SW480 (cell line): ENCODE measurements around the gene SCAMP2.

Source experiments
- DNase-seq: peaks from one replicate; pipeline ENCODE4 v3.0.0-alpha.2; 2016; ENCODE audit warnings: low spot score

The SCAMP2 gene

DNA sequence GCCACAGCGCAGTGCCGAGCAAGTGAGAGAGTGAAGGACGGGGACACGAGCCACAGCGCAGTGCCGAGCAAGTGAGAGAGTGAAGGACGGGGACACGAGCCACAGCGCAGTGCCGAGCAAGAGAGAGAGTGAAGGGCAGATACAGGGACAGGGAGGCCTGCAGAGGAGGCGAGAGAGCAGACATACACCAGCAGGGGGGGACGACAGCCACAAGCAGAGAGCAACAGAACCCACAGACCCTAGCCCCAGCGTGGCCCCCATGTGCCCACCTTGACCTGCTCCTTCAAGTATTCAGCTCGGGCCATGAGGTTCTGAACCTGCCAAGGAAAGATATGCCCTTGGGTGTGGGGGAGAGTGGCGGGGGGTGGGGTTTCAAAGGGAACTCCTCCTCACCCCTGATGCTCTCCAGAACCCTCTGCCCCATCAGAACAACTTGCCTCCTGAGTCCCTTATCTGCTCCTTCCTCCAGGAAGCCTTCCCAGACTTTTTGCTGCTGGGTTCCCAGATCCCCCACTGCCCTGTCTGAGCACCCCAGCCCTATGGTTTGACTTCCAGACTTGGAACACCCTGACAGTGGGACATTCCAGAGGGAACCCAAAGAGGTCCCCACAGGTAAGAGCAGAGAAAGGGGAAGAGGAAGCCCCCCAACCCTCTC, 35.6 kb downstream of the SCAMP2 start:
- DNase-seq: no peak

GRCh38 chr15:74836846-74837245, 36.3 kb downstream of the SCAMP2 start:
- DNase-seq: no peak

DNA sequence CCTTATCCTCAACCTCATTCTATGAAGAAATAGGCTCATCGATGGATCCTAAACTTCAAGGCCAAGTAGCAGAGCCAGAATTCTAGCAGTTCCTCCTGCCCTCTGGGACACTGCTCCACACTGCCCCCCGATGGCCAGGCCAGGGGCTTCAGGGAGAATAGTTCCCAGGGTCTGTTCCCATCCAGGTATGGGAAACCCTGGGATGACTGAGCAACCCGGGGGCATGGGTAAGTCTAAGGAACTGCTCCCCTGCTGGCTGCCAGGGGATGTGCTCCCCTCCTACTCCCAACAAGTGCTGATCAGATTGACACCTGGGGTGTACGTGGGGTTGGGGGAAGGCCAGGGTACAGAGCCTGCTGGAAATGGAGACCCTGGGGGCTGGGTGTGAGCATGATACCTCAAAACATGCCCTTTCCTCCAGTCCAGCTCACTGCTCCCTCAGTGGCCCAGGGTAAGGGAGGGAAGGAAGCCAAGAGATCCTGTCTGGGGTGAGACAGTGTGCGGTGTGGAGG, 37.8 kb downstream of the SCAMP2 start:
- DNase-seq: peak; percentile 83

DNA sequence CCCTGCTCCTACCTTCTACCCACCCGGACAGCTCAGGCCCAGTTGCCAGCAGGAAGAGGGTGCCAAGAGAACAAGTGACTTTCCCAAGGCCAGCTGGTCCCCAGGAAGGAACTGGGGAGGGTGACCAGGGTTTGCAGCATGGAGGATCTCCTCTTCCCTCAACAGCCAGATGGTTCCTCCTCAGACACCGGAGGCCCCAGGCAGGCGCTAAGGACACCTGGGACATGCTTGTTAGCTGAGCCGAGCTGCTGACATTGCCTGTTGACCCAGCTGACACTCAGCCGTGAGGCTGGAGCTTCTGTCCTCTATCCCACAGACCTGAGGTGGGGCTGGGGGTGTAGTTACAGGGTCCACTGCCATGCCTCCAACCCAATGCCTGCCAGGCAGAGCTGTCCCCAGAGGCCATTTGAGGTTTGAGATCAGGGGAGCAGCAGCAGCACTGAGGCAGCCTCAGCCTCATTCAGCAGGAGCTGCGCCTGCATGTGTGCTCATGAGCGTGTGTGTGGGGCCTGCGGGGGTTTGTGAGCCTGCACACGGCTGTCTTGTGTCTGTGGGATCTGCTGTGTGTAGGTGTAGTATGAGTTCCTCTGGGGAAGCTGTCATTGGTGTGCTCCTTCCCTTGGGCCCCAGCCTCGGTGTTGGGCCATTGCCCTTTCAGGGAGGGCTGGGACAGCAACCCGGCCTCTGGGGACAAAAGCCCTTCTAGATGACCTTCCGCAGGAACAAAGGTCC, 39.6 kb downstream of the SCAMP2 start:
- no peak for DNase-seq

GRCh38 chr15:74832826-74833225, 40.3 kb downstream of the SCAMP2 start:
- DNase-seq: no peak

- DNase-seq: no peak
These were observed 41.2 kb downstream of the SCAMP2 start for GRCh38 chr15:74831813-74832495.

- no peak for DNase-seq
These were observed 42.3 kb downstream of the SCAMP2 start for GRCh38 chr15:74830868-74831267.

- DNase-seq: no peak
These were observed 43.2 kb downstream of the SCAMP2 start for GRCh38 chr15:74829991-74830390.

GRCh38 chr15:74829486-74829885, 43.7 kb downstream of the SCAMP2 start:
- no peak for DNase-seq

DNA sequence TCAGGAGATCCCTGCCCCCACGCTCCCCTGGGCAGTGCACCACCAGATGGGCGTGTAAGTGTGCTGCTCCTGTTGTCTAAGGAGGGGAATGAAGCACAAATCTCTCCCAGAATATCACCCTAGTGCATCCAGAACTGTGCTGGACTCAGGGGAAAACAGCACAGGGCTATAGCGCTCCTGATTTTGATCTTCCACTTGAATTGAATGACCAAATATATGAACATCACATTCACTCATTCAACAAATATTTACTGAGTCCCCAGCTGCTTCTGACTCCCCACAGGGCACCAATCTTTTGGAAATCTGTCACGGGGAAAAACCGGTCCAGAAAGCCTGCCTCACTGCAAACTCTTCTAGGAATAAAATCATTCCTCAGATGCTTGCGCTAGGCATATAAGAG, 44.3 kb downstream of the SCAMP2 start:
- no peak for DNase-seq

DNA sequence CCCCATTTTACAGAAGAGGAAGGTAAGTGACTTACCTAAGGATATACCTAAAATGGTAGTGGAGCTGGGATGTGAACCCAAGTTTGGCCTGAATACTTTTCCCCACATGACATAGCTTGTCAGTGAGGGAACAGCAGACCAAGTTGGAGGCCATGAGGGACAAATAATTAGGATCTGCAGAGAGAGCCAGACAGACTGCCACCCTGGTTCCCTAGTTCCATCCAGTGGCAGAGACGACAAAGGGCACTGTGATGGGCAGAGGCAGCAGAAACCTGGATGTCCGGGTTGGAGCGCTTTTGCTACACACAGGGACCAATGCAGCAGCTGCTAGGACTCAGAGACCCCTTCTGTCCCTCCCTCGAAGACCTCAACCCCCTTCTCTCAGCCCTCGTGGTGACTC, 45.6 kb downstream of the SCAMP2 start:
- peak; percentile 23 for DNase-seq

- no peak for DNase-seq
These were observed 46.2 kb downstream of the SCAMP2 start for GRCh38 chr15:74826921-74827320.

- no peak for DNase-seq
These were observed 46.8 kb downstream of the SCAMP2 start, which contains the start of gene CPLX3 for GRCh38 chr15:74826364-74826819. CPLX3 (plus strand) TSS chr15:74826627; CDS start chr15:74826704, 77 bp downstream.

GRCh38 chr15:74825866-74826265, 47.3 kb downstream of the SCAMP2 start:
- no peak for DNase-seq

- DNase-seq: no peak
These were observed 48.2 kb downstream of the SCAMP2 start for GRCh38 chr15:74824976-74825375.

DNA sequence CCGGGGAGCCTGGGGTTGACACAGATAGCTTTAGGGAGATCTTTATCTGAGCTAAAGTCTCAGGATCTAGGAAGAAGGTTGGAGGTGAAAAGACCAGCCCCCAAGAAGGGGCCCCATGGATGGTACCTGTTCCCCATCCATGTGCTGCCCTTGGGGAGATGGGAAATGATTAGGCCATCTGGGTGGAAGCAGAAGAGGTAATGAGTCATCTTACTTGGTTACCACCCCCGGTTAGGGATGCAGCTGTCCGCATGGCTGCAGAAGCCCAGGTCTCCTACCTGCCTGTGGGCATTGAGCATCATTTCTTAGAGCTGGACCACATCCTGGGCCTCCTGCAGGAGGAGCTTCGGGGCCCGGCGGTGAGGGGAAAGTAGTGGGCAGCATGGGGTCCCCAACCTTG, 49.8 kb downstream of the SCAMP2 start:
- DNase-seq: no peak

DNA sequence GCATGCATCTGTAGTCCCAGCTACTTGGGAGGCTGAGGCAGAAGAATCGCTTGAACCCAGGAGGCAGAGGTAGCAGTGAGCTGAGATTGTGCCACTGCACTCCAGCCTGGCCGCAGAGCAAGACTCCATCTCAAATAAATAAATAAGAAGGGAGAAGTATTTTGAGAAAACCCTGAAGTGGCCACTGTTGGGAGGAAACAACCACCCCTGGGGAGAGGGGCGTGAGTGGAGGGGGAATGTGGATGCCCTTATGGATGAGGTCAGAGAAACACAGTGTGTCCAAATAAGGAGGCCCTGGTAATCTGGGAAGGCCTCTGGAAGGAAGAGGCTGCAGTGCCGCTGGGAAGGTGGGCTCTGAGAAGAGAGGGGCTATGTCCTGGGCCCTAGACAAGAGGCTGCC, 50.9 kb downstream of the SCAMP2 start:
- DNase-seq: no peak

- no peak for DNase-seq
These were observed 51.4 kb downstream of the SCAMP2 start for GRCh38 chr15:74821790-74822158.

- no peak for DNase-seq
These were observed 51.9 kb downstream of the SCAMP2 start for GRCh38 chr15:74821091-74821789.

- DNase-seq: no peak
These were observed 53.1 kb downstream of the SCAMP2 start for GRCh38 chr15:74820056-74820455.

GRCh38 chr15:74817370-74817737, 55.8 kb downstream of the SCAMP2 start:
- DNase-seq: no peak

DNA sequence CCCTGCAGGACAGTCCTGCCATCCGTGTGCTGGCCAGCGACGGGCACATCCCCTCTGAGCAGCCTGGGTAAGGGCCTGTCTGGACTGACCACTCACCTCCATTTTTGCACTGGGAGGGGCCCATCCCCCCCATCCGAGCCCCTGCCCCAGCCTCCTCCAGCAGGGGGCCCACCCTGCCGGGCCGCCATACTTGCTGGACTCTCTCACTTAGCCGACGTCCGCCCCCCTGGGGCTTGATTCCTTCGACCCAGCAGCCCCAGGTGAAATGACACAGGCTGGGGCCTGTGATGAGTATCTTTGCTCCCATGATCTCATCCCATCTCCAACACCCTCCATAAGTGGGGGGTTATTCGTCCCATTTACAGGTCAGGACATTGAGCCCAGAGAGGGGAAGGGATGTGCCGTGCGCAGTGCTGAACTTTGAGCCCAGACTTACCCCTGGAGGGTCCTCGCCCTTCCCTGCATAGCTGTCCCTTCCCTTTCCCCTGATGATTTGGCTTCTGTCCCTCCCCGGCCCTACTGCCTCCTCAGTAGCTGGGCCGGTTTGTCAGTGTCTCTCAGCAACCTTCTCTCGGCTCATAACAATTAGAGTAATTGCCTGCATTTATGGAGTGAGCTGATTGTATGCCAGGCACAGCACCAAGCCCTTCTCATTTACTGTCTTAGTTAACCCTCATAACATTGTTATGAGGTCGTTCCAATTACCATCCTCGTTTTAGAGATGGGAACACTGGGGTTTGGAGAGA, 56.4 kb downstream of the SCAMP2 start:
- DNase-seq: no peak
